Neural progenitor cell (in vitro differentiated cells): ENCODE results near the gene BTBD9. TPM values are rescaled to one million over a fixed set of nuclear protein-coding genes. Genes with fewer than 3 reads are reported as not detected.

Source experiments
- DNase-seq: peaks from one replicate; pipeline ENCODE4 v3.0.0-alpha.2; 2016; ENCODE audit warnings: low spot score
- H2AFZ ChIP-seq: fragments of 200-600 bp; sonication (generic); replicated peaks from 2 replicates; pipeline ENCODE4 v1.6.1; 2016; ENCODE audit warnings: antibody characterized with exemption
- H3F3A ChIP-seq: fragments of 200-600 bp; sonication (generic); 2 replicates; pipeline ENCODE4 v1.6.1; 2016; ENCODE audit warnings: antibody characterized with exemption, low read depth
- H3K27ac ChIP-seq: fragments of 200-600 bp; sonication (generic); 2 replicates; pipeline ENCODE4 v1.5.1; 2016; ENCODE audit warnings: mild to moderate bottlenecking
- H3K27me3 ChIP-seq: fragments of 200-600 bp; sonication (generic); 2 replicates; pipeline ENCODE4 v1.6.1; 2016; ENCODE audit warnings: mild to moderate bottlenecking, moderate library complexity
- H3K36me3 ChIP-seq: fragments of 200-600 bp; sonication (generic); 2 replicates; pipeline ENCODE4 v1.5.1; 2016
- H3K4me1 ChIP-seq: fragments of 200-600 bp; sonication (generic); 2 replicates; pipeline ENCODE4 v1.6.1; 2016; ENCODE audit warnings: mixed run types
- H3K4me2 ChIP-seq: fragments of 200-600 bp; sonication (generic); 2 replicates; pipeline ENCODE4 v1.6.1; 2016
- H3K4me3 ChIP-seq: fragments of 200-600 bp; sonication (generic); 2 replicates; pipeline ENCODE4 v1.5.1; 2016
- H3K79me2 ChIP-seq: fragments of 200-600 bp; sonication (generic); 2 replicates; pipeline ENCODE4 v1.6.1; 2016; ENCODE audit warnings: low read depth
- H3K9ac ChIP-seq: fragments of 200-600 bp; sonication (generic); 2 replicates; pipeline ENCODE4 v1.6.1; 2016
- H3K9me3 ChIP-seq: fragments of 200-600 bp; sonication (generic); 2 replicates; pipeline ENCODE4 v1.5.1; 2016; ENCODE audit warnings: low read depth
- H4K20me1 ChIP-seq: fragments of 200-600 bp; sonication (generic); 2 replicates; pipeline ENCODE4 v1.6.1; 2016; ENCODE audit warnings: low read depth
- H3K27ac Mint-ChIP-seq: 3 replicates; pipeline ENCODE4 v1.8.0; 2021; ENCODE audit warnings: mixed read lengths
- H3K27me3 Mint-ChIP-seq: 2 replicates; pipeline ENCODE4 v1.8.0; 2022; ENCODE audit warnings: low read depth, mild to moderate bottlenecking, inconsistent platforms, moderate library complexity, mixed read lengths; ENCODE audit not compliant: insufficient read depth
- H3K36me3 Mint-ChIP-seq: 3 replicates; pipeline ENCODE4 v1.8.0; 2021; ENCODE audit warnings: mixed read lengths
- H3K4me1 Mint-ChIP-seq: 3 replicates; pipeline ENCODE4 v1.8.0; 2021; ENCODE audit warnings: mixed read lengths
- H3K4me3 Mint-ChIP-seq: 3 replicates; pipeline ENCODE4 v1.8.0; 2021; ENCODE audit warnings: mild to moderate bottlenecking, moderate library complexity, mixed read lengths
- H3K9me3 Mint-ChIP-seq: 3 replicates; pipeline ENCODE4 v1.8.0; 2020; ENCODE audit warnings: mixed read lengths
- EZH2 ChIP-seq: fragments of 200-600 bp; sonication (generic); IDR thresholded peaks from 2 replicates; pipeline ENCODE4 v1.6.1; 2017; ENCODE audit warnings: antibody characterized with exemption, mild to moderate bottlenecking, moderate library complexity
- EZH2phosphoT487 ChIP-seq: fragments of 200-600 bp; sonication (generic); IDR thresholded peaks from 2 replicates; pipeline ENCODE4 v1.6.1; 2017; ENCODE audit warnings: antibody characterized with exemption
- total RNA-seq: library from RNA; depleted of rRNA; stranded (reverse); fragments of >200 nt; gene quantifications from 2 replicates; pipeline ENCODE4 v1.2.3, GENCODE V29; 2015; ENCODE audit warnings: low replicate concordance
- TF ChIP-seq, protein P1 (sequence below): fragments of 200-600 bp; sonication (generic); IDR thresholded peaks from 2 replicates; pipeline ENCODE4 v1.5.1; 2017; ENCODE audit warnings: antibody characterized with exemption, mild to moderate bottlenecking

BTBD9 gene
- total RNA-seq, 1 donor from 2014 or later, result 16.9 TPM

DNA sequence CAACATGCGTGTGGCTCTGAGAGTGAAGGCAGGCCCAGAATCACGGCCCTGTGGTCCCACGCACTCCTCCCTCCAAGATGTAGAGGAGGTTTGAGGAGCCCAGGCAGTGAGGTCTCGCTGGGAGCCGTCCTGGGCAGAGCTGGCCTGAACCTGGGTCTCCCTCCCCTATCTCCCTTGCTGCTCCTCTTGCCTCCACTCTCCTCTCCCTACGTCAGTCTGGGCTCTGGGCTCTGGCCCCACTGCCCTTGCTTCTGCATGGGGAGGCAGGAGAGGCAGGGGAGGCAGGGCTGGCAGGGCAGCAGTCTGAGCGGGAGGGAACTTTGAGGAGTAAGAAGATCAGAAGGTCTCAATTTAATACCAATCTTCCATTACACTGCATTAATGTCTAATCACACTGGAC is 445.1 kb downstream of the BTBD9 start:
- Histone ChIP-seq H3K9ac (no peak overlapping the region), H2AFZ (no peak overlapping the region), H3K4me1 (peaks cover 28% of the 10 kb centered on the region), H3K79me2 (no peaks in the 10 kb centered on the region), H3K27me3 (no peaks in the 10 kb centered on the region), H3K36me3 (no peaks in the 10 kb centered on the region), H3K4me2 (no peak overlapping the region), H3K27ac (no peak overlapping the region), H4K20me1 (peaks cover 8% of the 10 kb centered on the region), H3K4me3 (no peak overlapping the region), H3K9me3 (no peaks in the 10 kb centered on the region), H3F3A (peaks cover 16% of the 10 kb centered on the region)
- Mint-ChIP-seq H3K27ac (no peak overlapping the region), H3K4me3 (no peak overlapping the region), H3K4me1 (peaks cover 54% of the 10 kb centered on the region), H3K9me3 (no peaks in the 10 kb centered on the region), H3K36me3 (no peaks in the 10 kb centered on the region), H3K27me3 (peaks cover 6% of the 10 kb centered on the region)
- TF ChIP-seq, protein P1, sequence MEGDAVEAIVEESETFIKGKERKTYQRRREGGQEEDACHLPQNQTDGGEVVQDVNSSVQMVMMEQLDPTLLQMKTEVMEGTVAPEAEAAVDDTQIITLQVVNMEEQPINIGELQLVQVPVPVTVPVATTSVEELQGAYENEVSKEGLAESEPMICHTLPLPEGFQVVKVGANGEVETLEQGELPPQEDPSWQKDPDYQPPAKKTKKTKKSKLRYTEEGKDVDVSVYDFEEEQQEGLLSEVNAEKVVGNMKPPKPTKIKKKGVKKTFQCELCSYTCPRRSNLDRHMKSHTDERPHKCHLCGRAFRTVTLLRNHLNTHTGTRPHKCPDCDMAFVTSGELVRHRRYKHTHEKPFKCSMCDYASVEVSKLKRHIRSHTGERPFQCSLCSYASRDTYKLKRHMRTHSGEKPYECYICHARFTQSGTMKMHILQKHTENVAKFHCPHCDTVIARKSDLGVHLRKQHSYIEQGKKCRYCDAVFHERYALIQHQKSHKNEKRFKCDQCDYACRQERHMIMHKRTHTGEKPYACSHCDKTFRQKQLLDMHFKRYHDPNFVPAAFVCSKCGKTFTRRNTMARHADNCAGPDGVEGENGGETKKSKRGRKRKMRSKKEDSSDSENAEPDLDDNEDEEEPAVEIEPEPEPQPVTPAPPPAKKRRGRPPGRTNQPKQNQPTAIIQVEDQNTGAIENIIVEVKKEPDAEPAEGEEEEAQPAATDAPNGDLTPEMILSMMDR, result no peak
- TF ChIP-seq EZH2phosphoT487 (no peak), EZH2 (no peak)
- no peak for DNase-seq

DNA sequence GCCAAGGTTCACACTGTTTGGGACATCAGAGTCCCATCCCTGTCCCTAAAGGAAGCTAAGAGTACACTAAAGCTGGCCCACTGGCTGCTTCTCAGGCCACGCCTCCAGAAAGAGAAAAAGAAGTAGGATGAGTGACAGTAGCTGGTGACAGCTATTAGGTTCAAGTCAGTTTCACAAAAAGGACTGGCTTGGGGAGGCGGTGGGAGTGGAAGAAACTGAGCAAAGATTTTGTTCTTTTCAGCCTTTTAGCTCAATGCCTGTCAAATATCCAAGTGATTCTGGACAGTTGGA is 445.5 kb downstream of the BTBD9 start:
- Histone ChIP-seq H2AFZ (no peak overlapping the region), H3K79me2 (no peaks in the 10 kb centered on the region), H3K4me3 (no peak overlapping the region), H3K27ac (no peak overlapping the region), H3K9ac (no peak overlapping the region), H3F3A (peaks cover 16% of the 10 kb centered on the region), H3K27me3 (no peaks in the 10 kb centered on the region), H3K9me3 (no peaks in the 10 kb centered on the region), H4K20me1 (peaks cover 8% of the 10 kb centered on the region), H3K4me1 (peaks cover 28% of the 10 kb centered on the region), H3K36me3 (no peaks in the 10 kb centered on the region), H3K4me2 (no peak overlapping the region)
- H3K27ac Mint-ChIP-seq, result no peak overlapping the region
- H3K9me3 Mint-ChIP-seq, result no peaks in the 10 kb centered on the region
- TF ChIP-seq, protein P1, result no peak
- no peak for TF ChIP-seq EZH2
- no peak for TF ChIP-seq EZH2phosphoT487
- H3K4me3 Mint-ChIP-seq, result no peak overlapping the region
- DNase-seq, result no peak
- H3K4me1 Mint-ChIP-seq, result peaks cover 54% of the 10 kb centered on the region
- H3K27me3 Mint-ChIP-seq, result peaks cover 6% of the 10 kb centered on the region
- H3K36me3 Mint-ChIP-seq, result no peaks in the 10 kb centered on the region

- H3K4me3 ChIP-seq, result no peak overlapping the region
- no peak overlapping the region for H3K27ac ChIP-seq
- peaks cover 8% of the 10 kb centered on the region for H4K20me1 ChIP-seq
- TF ChIP-seq, protein P1, result no peak
- no peak for TF ChIP-seq EZH2
- no peak for TF ChIP-seq EZH2phosphoT487
- no peaks in the 10 kb centered on the region for H3K36me3 ChIP-seq
- H3K27me3 ChIP-seq, result no peaks in the 10 kb centered on the region
- H3K4me1 Mint-ChIP-seq, result peaks cover 57% of the 10 kb centered on the region
- peaks cover 6% of the 10 kb centered on the region for H3K27me3 Mint-ChIP-seq
- peaks cover 16% of the 10 kb centered on the region for H3F3A ChIP-seq
- H3K36me3 Mint-ChIP-seq, result no peaks in the 10 kb centered on the region
- H3K79me2 ChIP-seq, result no peaks in the 10 kb centered on the region
- no peak for DNase-seq
- H3K4me1 ChIP-seq, result peaks cover 31% of the 10 kb centered on the region
- no peaks in the 10 kb centered on the region for H3K9me3 ChIP-seq
- no peak overlapping the region for H3K9ac ChIP-seq
- no peak overlapping the region for H3K27ac Mint-ChIP-seq
- no peak overlapping the region for H2AFZ ChIP-seq
- H3K9me3 Mint-ChIP-seq, result no peaks in the 10 kb centered on the region
- H3K4me3 Mint-ChIP-seq, result no peak overlapping the region
- no peak overlapping the region for H3K4me2 ChIP-seq
Measured at GRCh38 chr6:38193481-38194281, 446.0 kb downstream of the BTBD9 start.
